Activated T-helper 1 cell treated with Interleukin-2 at 50 U/mL for 16 hours (primary cell): Measurements from ENCODE around the gene BCOR.

Source experiments
- DNase-seq: peaks from one replicate; pipeline ENCODE4 v3.0.0-alpha.2; 2020; ENCODE audit warnings: low read depth

The BCOR gene

GRCh38 chrX:40098264-40099054, 701 bp upstream of the BCOR start:
- no peak for DNase-seq

GRCh38 chrX:40097141-40097503, 636 bp downstream of the BCOR start:
- no peak for DNase-seq

DNA sequence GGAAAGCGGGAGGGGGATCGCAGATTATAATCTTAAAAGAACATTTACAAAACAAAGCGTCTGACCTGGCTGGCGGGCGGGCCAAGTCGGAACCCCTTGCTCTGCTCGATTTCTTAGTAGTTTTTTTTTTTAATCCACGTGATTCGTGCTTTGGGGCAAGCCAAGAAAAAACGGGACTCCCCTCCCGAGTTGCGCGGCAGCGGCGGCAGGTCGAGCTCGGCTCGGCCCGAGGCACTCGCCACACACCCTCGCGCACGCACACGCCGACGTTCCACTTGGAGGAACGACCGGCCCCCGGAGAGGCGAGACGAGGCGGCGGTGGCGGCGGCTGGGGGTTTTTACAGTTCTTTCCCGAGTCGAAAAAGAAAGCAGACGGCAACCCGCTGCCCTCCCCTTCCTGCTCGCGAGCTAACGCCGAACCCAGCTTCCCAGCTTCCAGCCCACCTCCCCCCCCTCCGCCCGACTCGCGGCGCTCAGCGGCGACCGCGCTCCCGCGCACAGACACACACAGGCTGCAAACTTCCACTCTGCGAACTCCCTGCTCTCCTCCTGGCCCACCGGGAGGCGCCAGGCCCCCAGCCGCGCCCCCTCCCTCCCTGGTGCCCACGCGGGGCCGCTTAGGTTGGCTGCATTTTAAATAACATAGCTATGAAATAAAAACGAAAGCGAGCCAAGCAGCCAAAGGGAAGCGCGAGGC, 1.2 kb downstream of the BCOR start:
- DNase-seq, result peak; percentile 48

DNA sequence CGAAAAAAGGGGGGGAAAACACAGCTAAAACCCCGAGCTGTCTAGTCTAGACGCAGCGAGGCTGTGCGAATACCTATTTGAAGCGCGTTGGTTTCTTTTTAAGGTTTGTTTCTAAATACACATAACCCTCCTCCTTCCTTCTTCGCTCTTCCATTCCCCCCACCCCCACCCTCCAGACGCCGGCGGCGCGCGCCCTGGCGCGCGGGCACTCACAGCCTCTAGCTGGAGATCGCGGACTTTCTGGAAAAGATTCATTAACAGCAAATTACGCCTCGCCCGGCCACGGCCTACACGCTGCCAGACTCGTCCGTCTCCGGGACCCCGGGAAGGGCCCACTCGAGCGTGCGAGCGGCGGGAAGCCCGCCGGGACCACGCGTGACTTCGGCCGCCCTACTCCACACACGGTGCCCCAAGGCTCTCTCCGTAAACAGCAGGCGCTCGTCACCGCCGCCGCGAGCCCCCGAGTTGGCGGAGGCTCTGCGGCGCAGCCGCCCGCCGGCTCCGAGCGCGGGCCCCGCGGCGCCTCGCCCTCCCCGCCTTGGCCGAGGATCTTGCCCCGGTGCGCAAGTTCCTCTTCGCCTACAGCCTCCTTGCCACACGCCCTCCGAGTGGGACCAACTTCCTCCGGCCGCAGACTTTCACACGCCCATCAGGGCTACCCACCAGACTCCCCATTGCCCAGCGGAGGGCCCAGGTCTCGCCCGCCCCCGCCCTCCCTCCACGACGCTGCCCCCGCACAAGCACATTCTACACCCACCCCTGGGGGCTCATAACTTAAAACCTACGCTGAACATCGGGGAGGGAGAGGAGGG, 2.0 kb downstream of the BCOR start:
- no peak for DNase-seq

DNA sequence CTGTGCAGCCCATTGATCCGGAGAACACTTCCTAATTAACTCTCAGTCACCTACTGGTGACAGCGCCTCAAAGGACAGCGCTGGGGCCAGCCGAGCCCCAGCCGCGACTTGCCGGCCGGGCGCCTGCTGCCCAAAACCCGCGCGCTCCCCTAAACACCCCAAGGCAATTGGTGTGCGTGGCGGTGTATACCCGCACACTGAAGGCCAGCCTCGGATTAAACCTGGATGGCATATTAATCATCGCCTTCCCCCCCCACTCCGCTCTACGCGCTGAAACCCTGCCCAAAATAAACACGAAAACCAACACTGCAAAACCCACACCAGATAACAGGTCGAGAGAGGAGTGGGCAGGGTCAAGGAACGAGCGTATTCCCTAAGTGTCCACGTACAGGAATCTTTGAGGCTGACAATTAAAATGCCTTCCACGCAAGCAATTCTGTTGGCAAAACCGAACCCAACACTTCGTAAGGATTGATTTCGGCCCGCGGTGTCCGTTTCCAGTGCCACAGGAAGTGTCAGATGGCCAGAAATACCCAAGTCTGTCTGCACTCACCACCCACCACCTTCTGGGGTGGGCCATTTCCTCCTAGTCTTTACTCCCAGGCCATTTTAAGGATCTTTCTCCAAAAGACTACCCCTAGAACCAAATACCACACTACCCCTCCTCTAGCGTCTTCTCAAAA, 2.7 kb downstream of the BCOR start:
- no peak for DNase-seq

- DNase-seq, result no peak
These were observed 3.5 kb downstream of the BCOR start for GRCh38 chrX:40094041-40094899.

GRCh38 chrX:40093586-40093985, 4.2 kb downstream of the BCOR start:
- DNase-seq, result no peak

- no peak for DNase-seq
These were observed 4.8 kb downstream of the BCOR start for GRCh38 chrX:40092808-40093435.

- DNase-seq, result no peak
These were observed 5.9 kb downstream of the BCOR start for GRCh38 chrX:40091691-40092421.

- no peak for DNase-seq
These were observed 6.8 kb downstream of the BCOR start for GRCh38 chrX:40090961-40091360.

GRCh38 chrX:40090050-40090804, 7.5 kb downstream of the BCOR start:
- no peak for DNase-seq

DNA sequence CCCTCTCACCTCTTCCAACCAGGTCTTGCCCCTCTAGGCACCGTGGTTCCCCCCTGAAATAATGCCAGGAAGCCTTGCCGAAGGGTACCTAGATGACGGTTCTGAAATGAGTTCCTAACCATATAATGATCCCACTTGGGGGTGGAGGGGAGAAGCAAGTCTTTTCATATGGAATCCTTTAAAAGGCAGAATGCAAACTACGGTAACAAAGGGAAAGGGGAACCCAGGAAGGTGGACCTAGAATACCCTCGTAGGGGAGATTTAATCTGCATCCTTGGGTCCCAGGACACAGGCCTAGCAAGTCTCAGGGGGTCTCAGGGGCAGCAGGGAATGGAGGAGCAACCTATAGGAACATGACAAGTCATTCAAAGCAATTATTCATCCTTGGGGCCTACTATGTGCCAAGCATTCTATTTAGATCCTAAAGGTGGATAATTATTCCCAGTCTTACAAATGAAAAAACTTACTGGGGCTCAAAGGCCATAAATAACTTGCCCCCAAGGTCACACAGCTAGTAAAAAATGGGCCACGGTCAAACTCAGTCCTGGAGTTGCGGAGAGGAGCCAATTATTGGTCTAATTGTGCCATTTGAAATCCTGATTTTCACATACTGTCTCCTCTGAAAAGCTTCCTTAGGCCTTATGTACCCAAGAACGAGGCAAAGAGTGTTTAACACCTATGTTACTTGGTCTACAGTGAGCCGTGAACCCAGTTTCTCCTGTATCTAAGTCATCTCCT, 8.8 kb downstream of the BCOR start:
- DNase-seq, result no peak

DNA sequence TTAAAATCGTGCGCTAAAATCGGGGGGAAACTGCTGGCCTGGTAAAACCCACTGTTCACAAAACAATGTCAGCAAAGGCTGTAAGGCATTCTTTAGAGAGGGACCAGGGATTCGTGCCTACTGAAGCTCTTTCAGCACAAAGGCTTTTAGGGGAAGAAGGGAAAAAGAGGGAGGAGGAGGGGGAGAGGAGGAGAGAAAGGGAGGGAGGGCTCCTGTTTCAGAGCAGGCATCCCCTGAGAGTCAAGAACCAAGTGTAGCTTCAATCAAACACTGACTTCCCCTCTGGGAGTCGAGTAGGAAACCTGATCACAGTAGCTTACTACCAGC, 9.5 kb downstream of the BCOR start:
- no peak for DNase-seq

GRCh38 chrX:40087425-40088298, 10.1 kb downstream of the BCOR start:
- no peak for DNase-seq

GRCh38 chrX:40086569-40087335, 11.0 kb downstream of the BCOR start:
- no peak for DNase-seq

- no peak for DNase-seq
These were observed 12.0 kb downstream of the BCOR start for GRCh38 chrX:40085714-40086113.

- no peak for DNase-seq
These were observed 12.6 kb downstream of the BCOR start for GRCh38 chrX:40085102-40085551.
